Parathyroid adenoma (tissue), 2 donors: ENCODE data around the gene MED8.

Experiments used
- H2AFZ ChIP-seq: fragments of 300-600 bp; sonication (generic); one replicate; pipeline ENCODE4 v1.7.0; 2017; ENCODE audit warnings: antibody characterized with exemption, mild to moderate bottlenecking
- H3K27ac ChIP-seq: fragments of 300-600 bp; sonication (generic); one replicate; pipeline ENCODE4 v1.7.0; 2017
- H3K27me3 ChIP-seq: fragments of 300-600 bp; sonication (generic); one replicate; pipeline ENCODE4 v1.7.0; 2017; ENCODE audit warnings: low read length; ENCODE audit not compliant: control insufficient read depth, insufficient read depth
- H3K36me3 ChIP-seq: fragments of 300-600 bp; sonication (generic); one replicate; pipeline ENCODE4 v1.7.0; 2017; ENCODE audit warnings: low read length; ENCODE audit not compliant: control insufficient read depth, insufficient read depth
- H3K4me1 ChIP-seq: fragments of 300-600 bp; sonication (generic); one replicate; pipeline ENCODE4 v1.7.0; 2017; ENCODE audit warnings: control low read depth
- H3K4me2 ChIP-seq: fragments of 300-600 bp; sonication (generic); one replicate; pipeline ENCODE4 v1.7.0; 2017; ENCODE audit warnings: low read length
- H3K4me3 ChIP-seq: fragments of 300-600 bp; sonication (generic); one replicate; pipeline ENCODE4 v1.7.0; 2017; ENCODE audit warnings: low read depth, low read length
- H3K79me2 ChIP-seq: fragments of 300-600 bp; sonication (generic); one replicate; pipeline ENCODE4 v1.7.0; 2017; ENCODE audit warnings: control low read depth
- H3K9ac ChIP-seq: fragments of 300-600 bp; sonication (generic); one replicate; pipeline ENCODE4 v1.7.0; 2017; ENCODE audit warnings: mild to moderate bottlenecking
- H3K9me3 ChIP-seq: fragments of 300-600 bp; sonication (generic); one replicate; pipeline ENCODE4 v1.7.0; 2017; ENCODE audit warnings: low read length; ENCODE audit not compliant: control insufficient read depth
- CTCF ChIP-seq: fragments of 300-600 bp; sonication (generic); IDR thresholded peaks from one replicate; pipeline ENCODE4 v1.7.0; 2017; ENCODE audit warnings: antibody characterized with exemption, mild to moderate bottlenecking
- donor health status: primary hyperparathyroidism.

The MED8 gene

GRCh38 chr1:43432907-43433306 is 43.3 kb upstream of the MED8 start:
- Histone ChIP-seq H3K27ac (no peak overlapping the region), H3K4me2 (no peak overlapping the region), H3K79me2 (no peaks in the 10 kb centered on the region), H3K4me1 (peaks cover 2% of the 10 kb centered on the region), H2AFZ (no peak overlapping the region), H3K27me3 (no peaks in the 10 kb centered on the region), H3K9me3 (no peaks in the 10 kb centered on the region), H3K4me3 (no peak overlapping the region), H3K36me3 (no peaks in the 10 kb centered on the region), H3K9ac (no peak overlapping the region)
- TF ChIP-seq CTCF: no peak

- TF ChIP-seq CTCF: no peak
- no peaks in the 10 kb centered on the region for H3K79me2 ChIP-seq
- H2AFZ ChIP-seq: no peak overlapping the region
- H3K4me1 ChIP-seq: peaks cover 2% of the 10 kb centered on the region
- no peak overlapping the region for H3K4me3 ChIP-seq
- H3K9ac ChIP-seq: no peak overlapping the region
- no peaks in the 10 kb centered on the region for H3K9me3 ChIP-seq
- no peaks in the 10 kb centered on the region for H3K36me3 ChIP-seq
- no peaks in the 10 kb centered on the region for H3K27me3 ChIP-seq
- no peak overlapping the region for H3K4me2 ChIP-seq
- no peak overlapping the region for H3K27ac ChIP-seq
Measured at GRCh38 chr1:43432171-43432860, 42.7 kb upstream of the MED8 start.

- Histone ChIP-seq H2AFZ (no peak overlapping the region), H3K4me1 (peaks cover 2% of the 10 kb centered on the region), H3K36me3 (no peaks in the 10 kb centered on the region), H3K9ac (no peak overlapping the region), H3K79me2 (no peaks in the 10 kb centered on the region), H3K9me3 (no peaks in the 10 kb centered on the region), H3K4me2 (no peak overlapping the region), H3K27ac (no peak overlapping the region), H3K4me3 (no peak overlapping the region), H3K27me3 (no peaks in the 10 kb centered on the region)
- TF ChIP-seq CTCF: no peak
Measured at GRCh38 chr1:43431676-43432075, 42.1 kb upstream of the MED8 start.

GRCh38 chr1:43430831-43431230 is 41.2 kb upstream of the MED8 start:
- no peaks in the 10 kb centered on the region for H3K9me3 ChIP-seq
- TF ChIP-seq CTCF: no peak
- H3K4me2 ChIP-seq: no peak overlapping the region
- H3K4me1 ChIP-seq: no peaks in the 10 kb centered on the region
- no peaks in the 10 kb centered on the region for H3K79me2 ChIP-seq
- no peak overlapping the region for H3K27ac ChIP-seq
- no peak overlapping the region for H3K4me3 ChIP-seq
- no peaks in the 10 kb centered on the region for H3K36me3 ChIP-seq
- no peaks in the 10 kb centered on the region for H3K27me3 ChIP-seq
- no peak overlapping the region for H3K9ac ChIP-seq
- H2AFZ ChIP-seq: no peak overlapping the region

GRCh38 chr1:43427941-43428340 is 38.3 kb upstream of the MED8 start:
- no peaks in the 10 kb centered on the region for H3K27me3 ChIP-seq
- no peak for TF ChIP-seq CTCF
- H3K9ac ChIP-seq: no peak overlapping the region
- H3K9me3 ChIP-seq: no peaks in the 10 kb centered on the region
- H3K4me1 ChIP-seq: no peaks in the 10 kb centered on the region
- H2AFZ ChIP-seq: no peak overlapping the region
- H3K79me2 ChIP-seq: no peaks in the 10 kb centered on the region
- H3K27ac ChIP-seq: no peak overlapping the region
- no peak overlapping the region for H3K4me2 ChIP-seq
- no peaks in the 10 kb centered on the region for H3K36me3 ChIP-seq
- H3K4me3 ChIP-seq: no peak overlapping the region
